CMK (cell line): ENCODE results near the gene PIP4K2A.

Experiments used
- DNase-seq: peaks from one replicate; pipeline ENCODE4 v3.0.0-alpha.2; 2010; ENCODE audit warnings: low read depth

PIP4K2A gene

DNA sequence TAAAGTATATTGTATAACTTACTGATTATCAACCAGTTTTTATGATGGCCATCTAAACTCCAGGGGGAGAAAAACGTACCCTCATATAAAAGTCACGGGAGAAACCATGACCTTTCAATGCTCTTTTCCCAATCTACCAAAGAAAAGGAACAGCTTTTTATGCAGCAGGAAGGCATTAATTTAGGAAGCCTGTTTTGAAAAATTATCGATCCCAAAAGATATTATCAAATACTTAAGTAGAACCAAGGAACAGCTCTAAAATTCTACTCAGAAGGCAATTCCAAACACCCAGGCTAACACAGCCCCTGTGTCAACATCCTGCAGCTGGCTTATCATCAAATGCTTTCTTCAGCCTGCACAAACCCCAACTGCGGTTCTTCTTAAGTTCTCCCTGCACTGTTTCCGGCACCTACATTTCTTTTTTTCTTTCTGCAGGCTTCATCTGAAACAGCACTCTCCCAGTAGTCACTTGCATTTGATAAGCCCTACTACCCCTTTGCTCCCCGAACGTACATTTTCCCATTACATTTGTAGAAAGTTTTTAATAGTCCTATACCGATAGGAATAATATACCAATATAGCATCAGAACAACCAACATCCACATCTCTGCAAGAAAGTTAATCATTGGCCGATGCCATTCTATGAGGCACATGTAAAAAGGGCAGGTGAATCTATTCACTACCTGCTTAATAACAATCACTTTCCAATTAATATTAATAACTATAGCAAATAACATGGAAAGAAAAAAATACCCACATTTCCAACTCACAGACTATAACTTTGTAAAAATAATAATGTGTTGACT, 47.9 kb downstream of the PIP4K2A start:
- no peak for DNase-seq

DNA sequence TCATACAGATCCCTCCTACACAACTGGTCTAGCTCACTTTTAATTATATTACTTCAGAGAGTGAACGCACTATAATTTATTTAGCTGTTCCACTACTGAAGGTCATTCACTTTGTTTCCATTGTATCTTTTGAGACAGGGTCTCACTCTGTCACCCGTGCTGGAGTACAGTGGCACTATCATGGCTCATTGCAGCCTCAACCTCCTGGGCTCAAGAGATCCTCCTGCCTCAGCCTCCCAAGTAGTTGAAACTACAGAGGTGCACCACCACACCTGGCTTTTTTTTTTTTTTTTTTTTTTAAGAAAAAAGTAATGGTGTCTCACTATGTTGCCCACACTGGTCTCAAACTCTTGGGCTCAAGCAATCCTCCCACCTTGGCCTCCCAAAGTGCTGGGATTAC, 49.0 kb downstream of the PIP4K2A start:
- DNase-seq: no peak

DNA sequence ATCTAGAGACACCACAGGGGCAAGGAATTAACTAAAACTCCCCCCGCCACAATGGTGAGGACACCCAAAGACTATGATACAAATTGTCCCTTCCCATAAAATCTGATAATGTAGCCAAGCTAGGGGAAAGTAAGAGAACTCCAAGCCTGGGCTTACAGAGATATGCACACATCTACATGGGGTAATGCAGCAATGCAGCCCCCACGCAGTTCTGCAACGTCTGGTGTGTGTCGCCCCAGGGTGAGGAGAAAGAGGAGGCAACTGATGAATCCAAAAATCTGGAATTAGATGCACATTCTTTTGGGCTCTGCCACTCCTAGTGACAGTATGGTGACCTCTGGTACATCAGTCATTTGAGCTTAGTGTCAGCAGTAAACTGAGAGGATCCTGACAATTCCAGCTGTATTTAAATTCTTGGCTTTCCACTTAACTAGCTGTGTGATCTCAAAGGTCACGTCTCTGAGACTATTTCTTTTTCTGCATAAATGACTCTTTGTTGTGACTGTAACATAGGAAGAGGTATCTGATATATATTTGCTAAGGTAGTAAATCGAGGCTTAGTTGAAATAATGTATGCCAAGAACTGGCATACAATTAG, 51.5 kb downstream of the PIP4K2A start:
- DNase-seq: no peak

DNA sequence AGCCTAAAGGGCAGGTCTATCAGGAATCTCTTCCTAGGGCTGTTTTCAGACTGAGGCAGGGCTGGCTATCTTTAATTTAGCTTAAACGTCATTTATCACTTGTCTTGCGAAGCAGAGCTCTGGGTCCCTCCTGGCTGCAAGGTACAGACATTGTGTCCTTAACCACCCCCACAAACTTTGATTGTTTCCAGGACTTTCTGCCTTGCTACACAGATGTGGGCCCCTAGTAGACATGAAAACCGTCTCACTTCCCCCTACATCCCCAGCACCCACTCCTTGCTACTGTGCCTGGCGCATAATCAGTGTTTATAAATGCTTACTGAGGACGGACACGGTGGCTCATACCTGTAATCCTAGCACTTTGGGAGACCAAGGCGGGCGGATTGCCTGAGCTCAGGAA, 54.5 kb downstream of the PIP4K2A start:
- no peak for DNase-seq

DNA sequence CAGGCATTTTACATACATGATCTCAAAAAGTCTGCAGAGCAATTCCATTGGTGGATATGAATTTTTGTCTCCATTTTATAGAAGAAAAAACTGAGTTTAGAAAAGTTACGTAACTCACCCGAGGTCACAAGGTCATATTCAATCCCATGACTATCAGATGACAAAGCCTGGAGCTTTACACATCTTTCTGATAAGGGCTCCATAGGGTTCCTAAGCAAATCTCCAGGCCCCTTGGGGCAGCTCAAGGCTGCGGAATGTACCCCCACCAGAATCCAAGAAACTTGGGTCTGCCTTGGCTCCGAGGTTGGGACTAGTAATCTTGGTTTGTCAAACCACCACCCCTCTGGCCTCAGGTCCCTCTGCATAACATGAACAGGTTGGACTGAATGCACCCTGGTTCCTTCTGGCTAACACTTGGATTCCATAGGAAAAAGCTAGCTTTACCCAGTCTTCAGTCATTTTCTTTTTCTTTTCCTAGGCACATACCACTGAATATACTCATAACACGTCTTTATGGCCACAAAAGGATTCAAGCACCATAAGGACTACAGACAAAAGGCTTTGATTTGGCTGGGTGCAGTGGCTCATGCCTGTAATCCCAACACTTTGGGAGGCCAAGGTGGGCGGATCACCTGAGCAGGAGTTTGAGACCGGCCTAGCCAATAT, 55.5 kb downstream of the PIP4K2A start:
- DNase-seq: no peak

DNA sequence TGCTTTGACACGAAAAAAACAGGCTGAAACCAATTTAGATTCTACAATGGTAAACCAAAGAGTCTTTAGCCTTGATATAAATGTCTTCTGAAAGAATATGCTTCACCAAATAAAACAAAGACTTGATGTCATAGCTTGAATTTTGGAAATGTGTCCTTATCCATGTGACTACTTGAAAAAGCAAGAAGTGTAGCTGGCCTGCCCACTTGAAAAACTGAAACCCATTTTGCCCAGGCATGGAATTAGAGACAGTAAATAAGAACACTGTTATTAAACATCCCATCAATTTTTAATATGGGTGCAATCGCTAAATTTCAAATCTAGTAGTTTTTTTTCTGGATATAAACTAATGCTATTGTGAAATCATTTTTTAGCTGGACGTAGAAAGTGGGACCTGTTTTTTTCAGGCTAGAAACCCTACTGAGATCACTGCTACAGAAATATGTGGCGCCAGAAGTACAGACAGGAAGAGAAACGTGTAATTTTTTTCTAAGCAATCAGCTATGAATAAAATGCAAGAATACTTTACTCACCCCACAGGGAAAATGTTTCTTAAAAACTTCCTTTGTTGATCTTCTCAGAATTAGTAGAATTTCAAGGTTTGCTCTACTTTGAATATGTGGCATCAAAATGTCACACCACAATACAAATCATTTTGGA, 56.7 kb downstream of the PIP4K2A start:
- no peak for DNase-seq

DNA sequence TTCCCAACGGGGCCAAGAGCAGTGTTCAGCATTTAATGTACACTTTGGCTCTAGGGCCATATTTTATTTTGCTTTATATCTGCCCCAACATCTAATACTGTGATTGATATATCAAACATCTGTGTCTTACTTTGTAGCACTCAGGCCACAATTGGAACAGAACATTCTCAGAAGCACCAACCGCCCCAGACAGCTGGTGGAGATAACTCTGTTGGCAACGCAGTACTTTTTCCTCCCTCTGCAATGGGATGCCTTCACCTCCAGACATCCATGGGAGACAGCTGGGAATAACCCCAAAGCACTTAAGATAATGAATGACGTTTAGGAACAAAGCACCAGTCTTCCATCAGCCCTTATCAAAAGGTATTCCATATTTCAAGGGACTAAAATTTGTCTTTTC, 57.4 kb downstream of the PIP4K2A start:
- no peak for DNase-seq

DNA sequence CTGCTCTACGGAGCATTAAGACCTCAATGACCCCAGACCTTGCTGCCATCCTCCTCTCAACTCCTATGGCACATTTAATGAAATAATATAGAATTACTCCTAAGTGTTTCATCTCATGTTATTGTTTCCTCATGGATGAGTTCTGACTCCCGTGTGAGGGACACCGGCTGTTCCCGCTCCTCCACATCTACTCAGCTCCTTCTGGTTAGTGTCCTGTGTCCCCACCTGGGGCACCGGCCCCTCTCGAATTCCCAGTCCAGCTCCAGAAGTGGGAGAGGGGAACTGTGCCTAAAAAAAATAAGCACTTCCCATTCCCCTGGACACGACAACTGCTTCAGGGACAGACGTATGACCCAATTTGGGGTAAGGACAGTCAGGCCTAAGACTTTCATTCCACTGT, 58.3 kb downstream of the PIP4K2A start:
- DNase-seq: no peak

DNA sequence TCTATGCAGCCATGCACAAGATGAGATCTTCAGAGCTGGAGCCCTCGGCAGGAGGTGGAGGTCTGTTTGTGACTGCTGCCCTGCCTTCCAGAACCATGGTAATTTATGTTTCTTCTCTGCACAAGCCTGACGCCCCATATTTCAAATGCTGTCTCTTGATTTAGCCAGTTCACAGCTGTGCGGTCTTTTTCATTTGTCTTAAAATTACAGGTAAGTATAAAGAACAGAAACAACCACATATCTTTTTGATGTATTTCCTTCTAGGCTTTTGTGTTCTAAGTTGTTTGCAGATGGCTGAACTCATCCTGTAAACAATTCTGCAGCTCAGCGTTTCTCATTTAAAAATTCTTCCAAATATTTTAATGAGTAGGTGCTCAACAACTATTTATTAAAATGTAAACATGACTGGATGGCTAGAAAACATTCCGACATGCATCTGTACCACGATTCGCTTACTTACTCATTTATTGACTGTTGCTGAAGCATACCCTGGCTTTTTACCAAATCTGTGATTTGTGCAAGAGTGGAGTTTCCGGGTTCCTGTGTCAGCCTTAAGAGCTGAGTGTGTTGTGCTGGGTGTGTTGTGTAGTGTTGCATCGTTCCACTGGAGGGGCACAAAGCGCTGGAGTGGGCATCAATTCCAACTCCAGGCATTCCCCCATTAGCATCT, 58.9 kb downstream of the PIP4K2A start:
- no peak for DNase-seq

DNA sequence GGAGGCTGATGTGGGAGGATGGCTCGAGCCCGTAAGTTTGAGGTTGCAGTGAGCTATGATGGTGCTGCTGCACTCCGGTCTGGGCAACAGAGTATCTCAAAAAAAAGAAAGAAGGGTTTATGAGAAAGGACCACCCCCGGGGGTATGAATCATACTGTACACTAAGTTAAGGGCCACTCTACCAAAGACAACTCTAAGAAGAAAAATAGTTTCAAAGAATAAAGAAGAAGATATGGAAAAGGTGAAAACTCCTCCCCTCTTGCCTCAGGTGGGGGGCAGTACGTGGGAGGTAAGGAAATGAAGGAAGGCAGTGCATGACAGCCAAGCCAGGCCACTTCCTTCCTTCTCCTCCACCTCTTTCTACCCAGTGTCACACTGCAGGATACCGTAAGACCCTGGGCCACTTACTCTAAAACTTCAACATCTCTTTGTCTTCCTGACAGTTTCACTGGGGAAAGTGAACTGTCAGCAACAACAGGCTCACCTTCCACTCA, 61.3 kb downstream of the PIP4K2A start:
- DNase-seq: no peak

DNA sequence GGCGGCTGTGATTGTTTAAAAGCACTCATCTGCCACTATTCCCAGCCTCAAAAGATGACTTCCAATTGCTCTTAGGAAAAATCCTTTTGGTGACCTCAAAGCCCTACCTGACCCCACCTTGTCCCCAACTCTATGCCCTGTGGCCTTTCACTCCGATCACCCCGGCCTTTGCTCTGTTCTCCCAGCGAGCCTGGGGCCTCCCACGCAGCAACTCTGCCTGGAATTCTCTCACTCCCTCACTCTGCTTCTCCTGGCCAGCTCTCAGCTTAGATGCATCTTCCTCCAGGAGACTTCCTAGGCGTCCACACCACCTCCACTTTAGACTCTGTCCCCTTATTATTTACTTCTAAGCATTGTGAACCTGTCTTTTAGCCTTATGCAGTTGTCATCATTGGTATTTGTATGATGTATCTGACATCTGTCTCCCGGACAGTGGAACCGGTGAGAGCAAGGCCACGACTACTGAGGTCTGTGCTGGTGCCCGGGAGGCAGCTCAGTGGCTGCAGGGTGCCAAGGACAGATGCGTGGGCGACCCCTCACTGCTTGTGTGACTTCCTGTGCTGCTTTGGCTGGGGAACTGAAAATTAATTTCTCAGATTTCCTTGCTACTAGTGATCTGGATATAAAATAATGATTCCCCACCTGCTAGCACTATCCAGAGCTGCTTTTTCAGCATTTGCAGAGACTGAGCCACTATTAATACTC, 63.0 kb downstream of the PIP4K2A start:
- no peak for DNase-seq

DNA sequence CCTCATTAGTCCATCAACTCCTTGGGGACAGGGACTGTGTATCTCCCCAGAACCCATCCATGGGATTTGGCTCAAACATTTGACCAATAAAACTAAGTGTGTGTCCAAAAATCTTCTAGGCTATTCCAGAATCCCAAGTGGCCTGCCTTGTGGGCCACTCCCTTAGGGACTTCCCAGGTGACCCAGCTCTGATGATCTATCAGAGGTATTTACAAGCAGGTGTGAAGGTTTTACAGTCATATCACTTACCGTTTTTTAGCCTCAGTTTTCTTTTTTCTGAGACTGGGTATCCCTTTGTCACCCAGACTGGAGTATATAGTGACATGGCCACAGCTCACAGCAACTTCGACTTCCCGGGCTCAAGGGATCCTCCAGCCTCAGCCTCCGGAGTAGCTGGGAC, 64.4 kb downstream of the PIP4K2A start:
- DNase-seq: no peak

DNA sequence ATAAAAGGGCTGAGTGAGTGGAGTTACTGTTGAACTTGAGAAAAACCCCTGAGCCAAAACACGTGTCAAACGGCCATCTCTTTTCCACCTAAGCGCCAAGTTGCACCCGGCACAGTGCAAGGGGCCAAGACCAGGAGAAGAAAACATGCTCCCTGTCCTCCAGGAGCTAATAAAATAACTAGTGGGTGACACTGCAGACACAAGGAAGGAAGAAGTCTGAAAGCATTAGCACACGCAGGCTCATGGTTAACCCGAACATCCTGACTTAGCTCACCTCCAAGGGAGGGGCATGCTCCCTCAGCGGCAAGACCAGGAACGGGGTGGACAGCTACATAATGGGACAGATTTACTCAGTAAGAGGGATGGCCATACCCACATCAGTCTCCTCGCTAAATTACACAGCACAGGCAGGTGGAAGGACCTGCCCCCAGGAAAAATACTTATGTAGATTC, 65.0 kb downstream of the PIP4K2A start:
- no peak for DNase-seq

DNA sequence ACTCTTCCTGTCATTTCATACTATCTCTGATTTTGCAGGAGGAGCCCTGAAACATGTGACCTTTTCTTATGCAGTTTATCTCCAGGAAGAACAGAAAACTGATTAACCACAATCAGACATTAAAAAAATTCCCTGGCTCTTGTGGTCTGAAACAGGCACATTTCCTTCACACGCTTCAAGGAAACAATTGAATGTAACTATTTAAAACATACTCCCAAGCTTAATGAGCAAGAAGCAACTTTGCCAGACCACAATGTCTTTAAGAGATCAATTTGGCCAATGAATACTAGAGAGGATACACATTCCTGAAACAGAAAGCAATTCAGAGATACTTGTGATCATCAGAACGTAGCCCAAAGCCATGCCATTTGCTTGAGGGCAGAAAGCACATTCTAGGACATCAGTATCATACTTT, 65.8 kb downstream of the PIP4K2A start:
- DNase-seq: no peak

DNA sequence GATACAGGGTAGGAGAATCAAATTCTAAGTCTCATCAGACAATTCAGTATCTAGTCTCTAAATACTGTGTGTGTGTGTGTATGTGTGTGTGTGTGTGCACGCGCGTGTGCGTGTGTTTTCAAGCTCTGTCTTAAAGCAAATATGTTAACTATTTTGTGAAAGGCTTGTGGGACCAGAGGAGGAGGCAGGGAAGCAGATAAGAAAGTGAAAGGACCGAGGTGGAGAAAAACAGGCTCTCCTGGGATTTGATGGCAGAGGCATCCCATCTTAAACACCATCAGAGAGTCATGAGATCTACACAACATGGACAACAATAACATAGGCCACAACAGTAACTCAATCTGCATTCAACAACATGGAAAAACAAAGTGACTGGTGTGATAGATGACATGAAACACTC, 67.1 kb downstream of the PIP4K2A start:
- DNase-seq: no peak

DNA sequence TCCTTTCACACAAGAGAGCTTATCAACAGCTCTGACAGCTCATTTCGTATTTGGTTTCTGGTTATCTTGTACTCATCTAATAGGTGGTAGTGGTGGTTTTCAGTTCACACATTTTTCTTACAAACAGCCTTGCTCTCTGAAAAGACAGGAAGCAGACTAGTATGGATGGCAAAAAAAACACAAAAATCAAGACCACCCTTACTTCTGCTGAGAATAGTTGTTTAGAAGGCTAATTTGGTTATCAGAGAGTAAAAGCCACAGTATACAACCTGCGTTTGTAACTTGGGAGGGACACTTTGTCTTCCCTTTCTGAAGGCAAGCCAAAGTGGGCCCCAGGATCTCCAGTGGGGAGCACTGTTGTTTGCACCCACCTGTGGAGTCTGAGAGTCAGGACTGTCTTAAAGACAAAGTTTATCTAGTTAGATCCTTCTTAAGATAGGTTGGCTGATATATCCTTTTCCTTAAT, 68.0 kb downstream of the PIP4K2A start:
- no peak for DNase-seq

DNA sequence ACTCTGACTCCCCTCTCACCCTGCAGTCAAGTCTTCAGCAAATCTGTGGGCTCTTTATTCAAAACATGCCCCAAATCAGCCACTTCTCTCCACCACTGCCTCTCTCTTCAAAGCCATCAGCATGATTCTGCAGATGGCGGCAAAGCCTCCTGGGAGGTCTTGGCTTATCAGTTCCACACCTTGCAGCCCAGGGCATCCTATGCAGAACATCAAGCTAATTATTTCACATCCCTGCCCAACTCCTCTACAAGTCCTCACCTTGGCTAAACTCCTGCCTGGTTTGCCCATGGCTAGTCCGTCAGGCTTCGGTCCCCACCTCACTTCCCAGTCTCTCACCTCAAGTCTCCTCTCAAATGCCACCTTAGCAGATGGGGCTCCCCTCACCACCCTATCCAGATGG, 70.2 kb downstream of the PIP4K2A start:
- DNase-seq: no peak

DNA sequence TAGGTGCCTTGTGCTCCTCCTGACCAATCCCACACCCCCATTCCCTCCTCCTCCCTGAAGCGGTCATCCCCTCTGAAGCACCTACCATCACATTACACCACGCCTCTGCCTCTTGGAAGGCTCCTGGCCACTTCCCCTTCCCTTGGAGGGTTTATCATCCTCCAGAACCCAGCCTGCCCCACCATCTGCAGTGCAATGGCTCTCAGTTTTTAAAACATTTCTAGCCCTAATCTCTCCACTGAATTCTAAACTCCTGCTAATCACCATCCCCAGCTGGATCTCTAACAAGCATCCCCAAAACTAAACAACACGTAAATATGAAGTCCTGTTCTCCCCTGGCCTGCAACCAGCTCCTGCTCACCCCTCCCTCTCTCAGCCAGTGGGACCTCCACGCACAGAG, 70.6 kb downstream of the PIP4K2A start:
- DNase-seq: peak; percentile 31

DNA sequence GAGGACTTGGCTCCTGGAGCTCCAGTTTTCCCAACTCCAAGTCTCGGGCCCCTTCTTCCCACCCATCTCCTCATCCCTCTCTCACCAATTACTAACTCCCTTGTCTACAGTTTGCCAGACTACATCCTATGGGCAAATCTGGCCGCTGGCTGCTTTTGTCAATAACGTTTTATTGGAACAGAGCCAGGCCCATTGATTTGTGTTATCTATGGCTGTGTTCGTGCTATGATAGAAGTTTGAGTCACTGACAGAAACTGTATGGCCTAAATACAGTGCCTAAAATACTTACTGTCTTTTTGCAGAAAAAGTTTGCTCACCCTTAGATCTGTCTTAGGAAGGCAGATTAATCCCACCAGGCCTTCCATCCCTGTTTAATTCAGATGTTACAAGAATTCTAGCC, 71.3 kb downstream of the PIP4K2A start:
- no peak for DNase-seq

DNA sequence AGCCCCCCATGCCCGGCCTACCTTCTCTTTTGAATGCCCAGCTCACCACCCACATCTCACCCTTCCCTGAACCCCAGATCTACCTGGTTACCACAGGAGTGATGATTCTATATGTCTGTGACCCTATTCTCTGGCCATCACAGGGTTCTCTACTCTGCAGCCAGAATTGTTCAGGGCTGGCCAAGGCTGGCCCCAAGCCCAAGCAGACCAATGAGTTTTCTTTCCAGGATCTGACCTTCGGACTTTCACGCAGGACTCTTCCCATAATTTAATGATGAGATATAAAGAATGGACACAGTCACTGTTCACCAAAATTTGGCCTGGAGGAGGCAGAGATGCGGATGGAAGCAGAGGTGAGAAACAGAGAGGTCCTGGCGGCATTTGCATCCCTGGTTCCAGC, 72.6 kb downstream of the PIP4K2A start:
- DNase-seq: no peak

DNA sequence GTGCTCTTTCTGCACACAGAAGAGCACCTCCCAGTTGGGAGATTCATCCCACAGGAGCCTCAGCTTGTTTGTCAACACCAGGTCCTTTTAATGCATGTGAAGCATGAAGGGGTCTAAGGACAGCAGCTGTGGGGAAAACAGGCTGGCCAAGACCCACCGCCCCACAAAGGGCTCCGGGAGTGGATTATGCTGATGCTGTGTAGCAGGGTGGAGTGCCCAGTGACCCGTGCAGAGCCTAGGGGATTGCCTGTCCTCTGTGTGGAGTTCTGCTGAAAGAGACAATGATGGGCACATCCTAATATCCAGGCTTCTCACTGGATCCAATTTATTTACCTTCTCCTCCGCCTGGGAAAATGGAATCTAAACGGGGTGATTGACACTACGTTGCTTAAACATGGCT, 74.0 kb downstream of the PIP4K2A start:
- DNase-seq: no peak
